Measurements from ENCODE around the gene HOXA10.

The HOXA10 gene

GRCh38 chr7:27173956-27174873 lies at the start of gene HOXA10:
TSS of gene HOXA10 (minus strand) at chr7:27174320. CDS start at chr7:27174306, 14 bp downstream.
- no peak for DNase-seq

GRCh38 chr7:27221201-27221797 lies 47.2 kb upstream of the HOXA10 start:
- DNase-seq, result no peak

DNA sequence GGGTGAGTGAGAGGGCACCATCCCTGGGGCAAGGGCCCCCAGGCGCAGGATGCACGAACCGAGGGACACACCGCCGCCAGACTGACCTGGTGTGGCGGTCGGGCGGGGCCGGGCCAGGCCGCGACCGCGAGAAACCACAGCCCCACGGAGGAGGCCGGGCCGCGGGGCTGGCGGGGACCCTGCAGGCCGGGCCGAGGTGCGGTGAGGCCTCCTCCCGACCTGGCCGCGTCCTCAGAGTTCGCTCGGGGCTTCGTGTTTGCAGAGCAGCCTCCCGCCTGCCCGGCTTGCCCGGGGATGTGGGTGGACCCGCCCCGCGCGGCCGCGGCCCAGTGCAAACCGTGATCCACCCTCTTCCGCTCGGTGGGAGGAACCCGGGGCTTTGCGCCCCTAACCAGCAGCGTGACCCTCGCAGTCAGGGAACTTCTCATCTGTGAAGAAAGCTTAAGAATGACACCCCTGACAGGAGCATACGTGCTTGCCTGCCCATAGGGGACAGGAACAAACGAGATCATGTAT lies 46.4 kb upstream of the HOXA10 start:
- DNase-seq, result no peak

DNA sequence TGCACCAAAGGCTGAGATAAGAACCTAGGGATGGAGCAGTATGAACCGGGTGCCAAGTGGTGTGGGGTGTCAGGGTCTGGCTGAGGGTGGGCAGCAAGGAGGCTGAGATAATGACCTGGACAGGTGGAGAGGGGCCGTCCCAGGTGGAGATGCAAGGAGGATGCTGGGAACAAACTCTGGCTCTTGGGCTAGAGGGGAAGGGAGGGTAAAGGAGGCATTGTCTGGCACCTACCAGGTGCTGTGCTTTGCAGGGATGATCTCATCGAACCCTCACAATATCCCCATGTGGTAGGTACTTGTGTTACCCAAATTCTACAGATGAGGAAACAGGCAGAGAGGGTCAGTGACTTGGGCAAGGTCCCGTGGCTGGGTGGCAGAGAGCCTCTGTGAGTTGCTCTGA lies 45.7 kb upstream of the HOXA10 start:
- DNase-seq, result no peak

GRCh38 chr7:27217951-27218350 lies 43.8 kb upstream of the HOXA10 start:
- DNase-seq, result no peak

DNA sequence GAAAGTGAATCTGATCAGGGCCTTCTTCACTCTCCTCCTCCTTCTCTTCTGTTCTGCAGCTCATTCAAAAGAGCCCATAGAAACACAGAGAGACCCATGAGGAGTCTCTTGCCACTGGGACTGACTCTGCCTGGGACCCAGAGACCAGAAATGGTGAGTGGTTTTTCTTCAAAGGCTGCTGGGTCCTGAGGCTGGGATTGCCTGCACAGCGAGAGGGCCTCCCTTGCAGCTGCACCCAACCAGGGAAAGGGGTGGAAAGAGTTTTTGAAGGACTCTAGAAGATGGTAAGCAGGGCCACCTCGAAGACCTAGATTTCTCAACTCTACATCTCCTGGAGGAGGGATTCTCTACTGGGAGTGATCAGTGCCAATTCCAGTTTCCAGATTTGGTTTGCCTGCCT lies 41.2 kb upstream of the HOXA10 start:
- no peak for DNase-seq

DNA sequence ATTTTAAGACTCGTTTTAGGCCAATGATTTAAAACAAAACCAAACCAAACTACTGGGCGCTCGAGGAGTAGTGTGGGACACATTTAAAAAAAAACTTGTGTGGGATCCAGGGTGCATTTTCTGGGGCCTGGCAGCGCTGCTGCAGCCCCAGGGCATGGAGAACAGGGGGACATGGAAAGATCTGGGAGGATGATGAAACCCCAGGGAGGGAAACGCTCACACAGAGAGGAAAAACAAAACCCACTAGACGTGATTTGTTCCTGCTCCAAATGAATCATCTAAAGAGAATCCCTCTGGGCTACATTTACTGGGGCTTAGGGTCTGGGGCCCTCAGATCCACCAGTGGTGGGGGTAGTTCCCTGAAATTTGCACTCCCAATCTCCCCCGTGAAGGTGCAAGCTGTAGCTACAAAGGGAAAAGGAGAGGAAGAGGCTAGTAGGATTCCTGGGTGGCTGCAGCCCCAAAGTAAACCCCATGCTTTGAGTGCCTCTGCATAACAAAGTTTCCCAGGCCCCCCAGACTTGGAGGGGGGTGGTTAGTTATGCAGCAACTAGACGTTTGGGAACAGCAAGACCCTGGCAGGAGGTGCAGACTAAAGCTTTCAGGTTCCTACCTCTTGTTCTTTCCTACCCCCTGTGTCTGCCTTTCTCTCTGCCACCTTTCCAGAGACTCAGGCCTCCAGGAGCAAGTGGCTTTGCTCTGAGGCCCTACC lies 40.3 kb upstream of the HOXA10 start:
- DNase-seq, result no peak

- no peak for DNase-seq
Observed at GRCh38 chr7:27213433-27214238, 39.5 kb upstream of the HOXA10 start.

GRCh38 chr7:27212497-27213432 lies 38.6 kb upstream of the HOXA10 start:
- no peak for DNase-seq

- no peak for DNase-seq
Observed at GRCh38 chr7:27211764-27212204, 37.7 kb upstream of the HOXA10 start.

DNA sequence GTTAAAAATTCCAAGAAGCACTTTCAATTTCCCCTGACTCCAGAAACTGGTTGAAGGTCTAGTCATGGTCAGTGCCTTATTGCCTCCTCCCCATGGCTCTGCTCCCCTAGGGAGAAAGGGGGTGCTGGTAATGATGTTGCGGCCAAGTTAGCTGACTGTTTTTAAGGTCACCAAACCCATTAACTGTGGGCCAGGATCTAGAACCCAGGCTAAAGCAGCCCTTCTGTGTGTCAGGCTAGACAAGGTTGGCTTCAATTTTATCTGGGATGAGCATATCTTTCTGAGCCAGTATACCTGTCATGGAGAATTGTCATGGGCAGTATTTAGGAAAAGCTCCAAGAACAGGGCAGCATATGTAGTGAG lies 36.9 kb upstream of the HOXA10 start:
- DNase-seq, result no peak

DNA sequence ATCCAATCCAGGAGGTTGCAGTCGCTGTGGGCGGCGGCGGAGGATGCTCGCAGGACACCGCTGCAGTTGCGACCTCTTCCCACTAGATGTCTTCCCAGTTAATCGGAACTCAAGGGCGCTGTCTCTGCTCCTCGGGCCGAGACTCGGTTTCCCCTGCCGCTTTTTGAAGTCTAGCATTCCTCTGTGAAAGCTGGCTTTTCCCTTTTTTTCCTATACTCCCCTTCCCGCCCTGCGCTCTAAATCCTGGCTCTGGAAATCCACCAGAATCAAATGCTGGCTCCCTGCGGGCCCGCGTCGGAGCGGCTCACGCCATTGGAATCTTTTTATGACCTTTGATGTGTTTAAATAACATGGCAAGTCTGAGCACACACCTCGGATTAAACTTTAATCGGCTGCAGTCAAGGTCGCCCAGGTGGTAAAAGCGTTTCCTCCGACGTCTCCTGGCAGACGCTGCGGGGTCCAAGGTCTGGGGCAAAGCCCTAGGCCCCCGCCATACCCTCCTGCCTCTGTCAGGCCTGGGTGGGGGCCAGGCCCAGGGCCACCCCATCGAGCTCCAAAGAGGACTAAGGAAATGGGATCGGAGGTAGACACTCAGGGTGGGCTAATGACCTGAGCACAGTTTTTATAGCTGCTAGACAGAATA lies 36.4 kb upstream of the HOXA10 start:
- no peak for DNase-seq

DNA sequence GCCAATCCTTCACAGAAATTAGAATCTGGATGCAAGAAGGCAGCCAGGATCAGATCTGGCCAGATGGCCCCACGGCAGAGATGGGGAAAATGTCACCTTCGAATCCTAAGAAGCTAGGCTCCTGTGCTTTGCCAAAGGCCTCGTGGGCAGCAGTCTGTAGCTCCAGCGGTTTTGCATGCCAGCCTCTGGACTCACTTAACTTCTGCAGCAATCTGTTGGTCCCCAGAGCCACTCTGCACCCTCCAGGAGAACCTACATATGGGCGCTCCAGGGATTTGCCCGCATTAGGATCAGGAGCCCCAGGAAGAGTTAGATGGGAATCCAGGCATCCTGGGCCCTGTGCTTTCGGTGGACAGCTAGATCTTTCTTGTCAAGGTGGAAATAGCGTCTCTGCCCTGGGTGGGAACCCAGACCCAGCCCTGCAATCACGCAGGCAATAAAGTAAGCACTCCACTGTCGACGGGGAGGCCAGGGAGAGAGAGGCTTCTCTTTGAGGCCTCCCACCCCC lies 35.9 kb upstream of the HOXA10 start:
- no peak for DNase-seq

- no peak for DNase-seq
Observed at GRCh38 chr7:27208998-27209397, 34.9 kb upstream of the HOXA10 start.

GRCh38 chr7:27207348-27207985 lies 33.3 kb upstream of the HOXA10 start:
- DNase-seq, result no peak

GRCh38 chr7:27205325-27206280 lies 31.5 kb upstream of the HOXA10 start:
- DNase-seq, result no peak

DNA sequence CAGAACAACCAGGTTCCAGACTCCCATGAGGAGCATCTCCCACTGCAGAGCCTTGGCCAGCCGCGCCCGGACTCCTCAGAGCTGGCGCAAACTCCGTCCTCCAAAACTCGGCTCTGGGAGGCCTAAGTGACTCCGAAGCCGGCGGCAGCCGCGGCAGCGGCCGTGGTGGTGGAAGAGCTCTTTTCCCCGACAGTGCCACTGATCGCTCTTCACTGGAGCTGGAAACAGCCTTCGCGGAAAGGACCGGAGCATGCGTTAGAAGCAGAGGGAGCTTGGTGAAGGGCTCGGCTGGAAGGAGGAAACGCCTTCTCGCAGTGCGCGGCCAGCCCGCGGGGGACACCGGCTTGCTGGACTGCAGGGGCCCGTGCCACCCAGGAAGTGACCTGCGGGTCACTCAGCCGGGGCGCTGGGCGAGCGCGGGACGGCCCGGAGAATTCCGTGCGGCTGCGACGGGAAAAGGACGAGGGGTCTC lies 30.8 kb upstream of the HOXA10 start:
- no peak for DNase-seq

DNA sequence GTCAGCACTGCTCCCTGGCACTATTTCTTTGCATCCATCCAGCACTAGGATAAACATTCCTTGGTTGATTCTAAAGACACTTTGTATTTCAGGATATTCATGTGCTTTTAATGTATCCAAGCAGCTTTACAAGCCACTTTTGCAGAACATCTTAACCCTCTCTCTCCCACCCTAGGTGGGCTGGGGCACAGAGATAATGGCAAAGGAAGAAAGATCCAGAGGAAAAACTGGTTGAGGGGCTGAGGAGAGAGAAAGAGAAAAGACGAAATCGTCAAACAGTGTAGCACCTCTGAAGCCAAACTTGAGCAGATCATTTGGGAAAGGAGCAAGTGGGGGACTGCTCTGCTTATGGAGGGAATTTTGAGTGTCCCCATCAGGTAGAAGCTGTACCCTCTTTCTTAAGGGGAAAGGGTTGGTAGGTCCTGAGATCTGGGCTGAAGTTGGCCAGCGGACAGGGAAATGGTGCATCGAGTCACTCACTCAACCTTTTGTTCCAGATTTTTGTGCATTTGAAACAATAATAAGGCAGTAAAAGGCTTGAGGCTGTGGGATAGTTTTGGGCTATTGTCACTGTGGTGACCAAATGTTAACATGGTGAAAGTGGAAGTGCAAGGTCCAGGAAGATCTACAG lies 30.0 kb upstream of the HOXA10 start:
- DNase-seq, result no peak

All from NCI-H1694 treated with DMSO at 0.1 percent for 48 hours (cell line).